SK-N-SH treated with all-trans-retinoic acid at 6 μM for 48 hours (cell line): ENCODE measurements around the gene KCNK6.

Experiments
- CREB5 ChIP-seq: fragments of 250-450 bp; sonication (Bioruptor Pico); IDR thresholded peaks from 2 replicates; pipeline ENCODE4 v1.5.1; 2020; ENCODE audit warnings: low read depth, mild to moderate bottlenecking, moderate library complexity
- ESRRG ChIP-seq: fragments of 250-450 bp; sonication (Bioruptor Pico); IDR thresholded peaks from 2 replicates; pipeline ENCODE4 v1.6.1; 2021; ENCODE audit warnings: mild to moderate bottlenecking
- GLIS3 ChIP-seq: fragments of 250-450 bp; sonication (Bioruptor Pico); IDR thresholded peaks from 2 replicates; pipeline ENCODE4 v1.5.0; 2020; ENCODE audit warnings: mild to moderate bottlenecking, moderate library complexity
- PATZ1 ChIP-seq: fragments of 250-450 bp; sonication (Bioruptor Pico); IDR thresholded peaks from 2 replicates; pipeline ENCODE4 v1.8.0; 2020; ENCODE audit warnings: mild to moderate bottlenecking, moderate library complexity, borderline replicate concordance
- SNAI2 ChIP-seq: fragments of 250-450 bp; sonication (Bioruptor Pico); IDR thresholded peaks from 2 replicates; pipeline ENCODE4 v1.5.0; 2020; ENCODE audit warnings: mild to moderate bottlenecking, moderate library complexity
- ZFP3 ChIP-seq: fragments of 250-450 bp; sonication (Bioruptor Pico); IDR thresholded peaks from 2 replicates; pipeline ENCODE4 v1.5.0; 2020; ENCODE audit warnings: mild to moderate bottlenecking, moderate library complexity
- ZFP30 ChIP-seq: fragments of 450-650 bp; formaldehyde crosslinking; IDR thresholded peaks from 2 replicates; pipeline ENCODE4 v1.5.0; 2022; ENCODE audit warnings: mild to moderate bottlenecking, moderate library complexity
- ZNF565 ChIP-seq: fragments of 450-650 bp; formaldehyde crosslinking; conservative IDR thresholded peaks from 2 replicates; pipeline ENCODE4 v1.5.0; 2020; ENCODE audit warnings: low read depth, mild to moderate bottlenecking, moderate library complexity

- TF ChIP-seq CREB5 (CRISPR knock-in tag) = no peak
- no peak for TF ChIP-seq ZFP3 (CRISPR knock-in tag)
- no peak for TF ChIP-seq ZNF565 (CRISPR knock-in tag)
- no peak for TF ChIP-seq ESRRG (CRISPR knock-in tag)
- no peak for TF ChIP-seq GLIS3 (CRISPR knock-in tag)
- TF ChIP-seq PATZ1 (CRISPR knock-in tag) = no peak
- TF ChIP-seq ZFP30 (CRISPR knock-in tag) = no peak
- no peak for TF ChIP-seq SNAI2 (CRISPR knock-in tag)
Observed at GRCh38 chr19:38315657-38316476, 3.8 kb upstream of the KCNK6 start, which contains the start of gene YIF1B.
